HCT116 (cell line): Measurements from ENCODE around the gene WAC.
"Not testable (repeated sequence)": the region's sequence is repeated elsewhere in the genome, so short reads cannot be mapped to it uniquely, and the experiment has no call there.

Source experiments
- CTCF ChIP-seq, 3 experiments: fragments of 200-600 bp in 1 of 3; sonication (generic) in 1 of 3; IDR thresholded peaks in 2 of 3; conservative IDR thresholded peaks in 1 of 3; 2 replicates each; pipeline ENCODE4 v1.5.1; 2012 to 2017; ENCODE audit warnings: low read depth in 2 of 3, low read length in 2 of 3, antibody characterized with exemption in 1 of 3, borderline replicate concordance in 1 of 3, control low read depth in 1 of 3, mild to moderate bottlenecking in 1 of 3, mixed read lengths in 1 of 3, mixed run types in 1 of 3, moderate library complexity in 1 of 3; ENCODE audit not compliant: insufficient read depth in 1 of 3
- EZH2 ChIP-seq: fragments of 200-600 bp; sonication (generic); IDR thresholded peaks from 2 replicates; pipeline ENCODE4 v1.6.1; 2017; ENCODE audit warnings: antibody characterized with exemption, mixed run types
- JUND ChIP-seq: IDR thresholded peaks from 2 replicates; pipeline ENCODE4 v1.6.1; 2012
- POLR2A ChIP-seq: IDR thresholded peaks from 2 replicates; pipeline ENCODE4 v1.7.0; 2011; ENCODE audit warnings: borderline replicate concordance; ENCODE audit not compliant: insufficient read depth, insufficient read length; ENCODE audit errors: extremely low read depth
- POLR2AphosphoS5 ChIP-seq: IDR thresholded peaks from 2 replicates; pipeline ENCODE4 v1.6.1; 2011; ENCODE audit warnings: mild to moderate bottlenecking, low read depth, low read length, moderate library complexity
- TCF7L2 ChIP-seq: IDR thresholded peaks from 2 replicates; pipeline ENCODE4 v1.7.0; 2011; ENCODE audit warnings: borderline replicate concordance, inconsistent platforms; ENCODE audit not compliant: insufficient read depth, insufficient read length; ENCODE audit errors: extremely low read depth
- YY1 ChIP-seq: IDR thresholded peaks from 2 replicates; pipeline ENCODE4 v1.6.1; 2011; ENCODE audit warnings: low read length, low read depth, moderate library complexity, mild to moderate bottlenecking; ENCODE audit not compliant: insufficient replicate concordance; ENCODE audit errors: extremely low read depth
- TF ChIP-seq, protein P1 (sequence below): IDR thresholded peaks from 2 replicates; pipeline ENCODE4 v1.6.1; 2012
- TF ChIP-seq, protein P2 (sequence below): IDR thresholded peaks from 2 replicates; pipeline ENCODE4 v1.6.1; 2012

GRCh38 chr10:28521961-28522360 is 11.0 kb upstream of the WAC start:
- not testable (repeated sequence) for TF ChIP-seq CTCF (IDR thresholded peaks at IDR 0.05 in 2 of 3, conservative IDR thresholded peaks at IDR 0.05 in 1 of 3; ENCODE audit: borderline replicate concordance in 1 of 3, insufficient read depth in 1 of 3, low read depth in 2 of 3, low read length in 2 of 3); POLR2AphosphoS5; TCF7L2; POLR2A; EZH2; JUND; YY1
- TF ChIP-seq, protein P1, sequence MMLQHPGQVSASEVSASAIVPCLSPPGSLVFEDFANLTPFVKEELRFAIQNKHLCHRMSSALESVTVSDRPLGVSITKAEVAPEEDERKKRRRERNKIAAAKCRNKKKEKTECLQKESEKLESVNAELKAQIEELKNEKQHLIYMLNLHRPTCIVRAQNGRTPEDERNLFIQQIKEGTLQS, result not testable (repeated sequence)
- TF ChIP-seq, protein P2, sequence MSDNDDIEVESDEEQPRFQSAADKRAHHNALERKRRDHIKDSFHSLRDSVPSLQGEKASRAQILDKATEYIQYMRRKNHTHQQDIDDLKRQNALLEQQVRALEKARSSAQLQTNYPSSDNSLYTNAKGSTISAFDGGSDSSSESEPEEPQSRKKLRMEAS, result not testable (repeated sequence)
